Measurements from ENCODE around the gene GET3. TPM values are rescaled to one million over a fixed set of nuclear protein-coding genes. Genes with fewer than 3 reads are reported as not detected.

The GET3 gene
- total and polyA plus RNA-seq, 2 donors (not counting 3 experiments of a cell fraction or from before 2014, with no cell fraction given): 74.8 to 197 TPM

DNA sequence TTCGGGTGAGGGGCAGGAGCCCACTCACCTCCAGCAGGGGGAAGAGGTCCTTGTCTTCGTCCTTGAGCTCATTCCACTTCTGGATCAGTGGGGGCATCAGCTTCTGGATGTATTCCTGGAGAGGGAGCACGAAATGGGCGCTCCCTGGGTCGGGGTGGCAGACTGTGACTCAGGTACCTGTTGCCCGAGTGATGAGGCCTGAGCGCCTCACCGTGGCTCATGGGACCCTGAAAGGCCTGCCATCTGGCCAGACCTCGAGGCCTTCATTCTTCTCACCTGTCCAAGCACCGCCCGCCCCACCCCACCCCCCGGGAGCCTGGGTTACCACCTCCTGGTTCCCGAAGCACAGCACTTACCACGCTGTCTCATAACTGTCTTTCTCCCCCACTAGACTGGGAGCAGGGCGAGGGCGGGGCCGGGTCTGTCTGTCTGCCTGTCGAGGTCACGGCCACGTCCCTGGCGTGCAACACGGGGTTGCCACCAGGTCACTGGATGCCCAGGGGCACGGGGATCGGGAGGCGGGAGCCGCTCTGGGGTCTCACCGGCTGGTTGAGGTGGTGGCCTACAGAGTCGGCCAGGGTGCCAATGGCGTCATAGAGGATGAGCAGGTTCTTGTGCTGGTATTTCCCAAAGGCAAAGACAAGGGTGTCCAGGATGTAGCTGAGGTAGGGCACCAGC lies 31.5 kb upstream of the GET3 start:
- Histone ChIP-seq H3K9me3 (replicated peaks; ENCODE audit: control insufficient read depth, insufficient read depth, low read length) (no peaks in the 10 kb centered on the region), H2AFZ (ENCODE audit: low read depth, low read length) (no peak overlapping the region), H3K36me3 (ENCODE audit: control insufficient read depth in 2 of 2, extremely low read depth in 1 of 2, insufficient read depth in 2 of 2, low read length in 2 of 2) (peaks cover 24 to 58% of the 10 kb centered on the region in 2 experiments), H3K9ac (replicated peaks; ENCODE audit: extremely low read depth, insufficient read depth, low read length) (no peak overlapping the region), H3K4me3 (replicated peaks in 1 of 3; ENCODE audit: insufficient read depth in 1 of 3, low read depth in 1 of 3, low read length in 3 of 3) (no peak overlapping the region), H3K4me2 (ENCODE audit: insufficient read depth, low read length) (no peak overlapping the region), H4K20me1 (replicated peaks; ENCODE audit: control insufficient read depth, extremely low read depth, insufficient read depth, low read length) (no peaks in the 10 kb centered on the region), H3K27ac (ENCODE audit: insufficient read depth, low read depth, low read length) (no peak overlapping the region), H3K79me2 (ENCODE audit: control insufficient read depth, insufficient read depth, low read length) (no peaks in the 10 kb centered on the region), H3K9me1 (replicated peaks; ENCODE audit: control insufficient read depth, extremely low read depth, insufficient read depth, low read length) (no peaks in the 10 kb centered on the region), H3K4me1 (ENCODE audit: control insufficient read depth, extremely low read depth, insufficient read depth, low read length) (no peaks in the 10 kb centered on the region), H3K27me3 (ENCODE audit: control insufficient read depth in 2 of 2, insufficient read depth in 2 of 2, low read length in 2 of 2) (no peaks in the 10 kb centered on the region)
- DNase-seq (ENCODE audit: low read depth, low spot score) (no peak), FAIRE-seq (no peak)
- BruUV-seq (replicated peaks): no TSS peak
- ChIA-PET CTCF (interaction anchor here (1.6 kb wide), 1 partner anchor 17 kb away, joined by 4 read pairs; no protein-coding TSS in a partner anchor), POLR2A (no interaction called here)
- intact Hi-C loops (cut with micrococcal nuclease): no loop called here
- dilution Hi-C loops (cut with MboI; ENCODE audit: extremely low pct_ligation_motif_present, low sequenced_read_pairs): no loop called here
- TF ChIP-seq EZH2 (IDR thresholded peaks at IDR 0.05; ENCODE audit: borderline replicate concordance, low read depth, low read length, severe bottlenecking) (no peak), POLR2AphosphoS5 (IDR thresholded peaks at IDR 0.05; ENCODE audit: insufficient read depth, low read depth, low read length) (no peak), MAX (IDR thresholded peaks at IDR 0.05; ENCODE audit: insufficient read depth, insufficient read length) (no peak)

- ChIA-PET CTCF (no interaction called here), POLR2A (no interaction called here)
- DNase-seq (ENCODE audit: low read depth, low spot score) (no peak), FAIRE-seq (no peak)
- Histone ChIP-seq H3K79me2 (ENCODE audit: control insufficient read depth, insufficient read depth, low read length) (peaks cover under 1% of the 10 kb centered on the region), H3K4me1 (ENCODE audit: control insufficient read depth, extremely low read depth, insufficient read depth, low read length) (no peaks in the 10 kb centered on the region), H3K9ac (replicated peaks; ENCODE audit: extremely low read depth, insufficient read depth, low read length) (no peak overlapping the region), H3K27me3 (ENCODE audit: control insufficient read depth in 2 of 2, insufficient read depth in 2 of 2, low read length in 2 of 2) (no peaks in the 10 kb centered on the region), H2AFZ (ENCODE audit: low read depth, low read length) (no peak overlapping the region), H3K4me3 (replicated peaks in 1 of 3; ENCODE audit: insufficient read depth in 1 of 3, low read depth in 1 of 3, low read length in 3 of 3) (no peak overlapping the region), H3K9me1 (replicated peaks; ENCODE audit: control insufficient read depth, extremely low read depth, insufficient read depth, low read length) (no peaks in the 10 kb centered on the region), H3K4me2 (ENCODE audit: insufficient read depth, low read length) (no peak overlapping the region), H3K9me3 (replicated peaks; ENCODE audit: control insufficient read depth, insufficient read depth, low read length) (no peaks in the 10 kb centered on the region), H3K36me3 (ENCODE audit: control insufficient read depth in 2 of 2, extremely low read depth in 1 of 2, insufficient read depth in 2 of 2, low read length in 2 of 2) (peaks cover 26 to 56% of the 10 kb centered on the region in 2 experiments), H3K27ac (ENCODE audit: insufficient read depth, low read depth, low read length) (no peak overlapping the region), H4K20me1 (replicated peaks; ENCODE audit: control insufficient read depth, extremely low read depth, insufficient read depth, low read length) (no peaks in the 10 kb centered on the region)
- TF ChIP-seq MYC (IDR thresholded peaks at IDR 0.05; ENCODE audit: low read depth, low read length): no peak
- TF ChIP-seq GATA2 (IDR thresholded peaks at IDR 0.05; ENCODE audit: insufficient read depth, insufficient read length, low read depth, low read length): no peak
- dilution Hi-C loops (cut with MboI; ENCODE audit: extremely low pct_ligation_motif_present, low sequenced_read_pairs): no loop called here
- no TSS peak for BruUV-seq (replicated peaks)
- intact Hi-C loops (cut with micrococcal nuclease): no loop called here
These were observed 31.0 kb upstream of the GET3 start for GRCh38 chr19:12706332-12706718.

Data from endothelial cell of umbilical vein (primary cell).